Upper lobe of left lung (tissue), 6 donors: ENCODE measurements around the gene ARHGAP10. TPM values are rescaled to one million over a fixed set of nuclear protein-coding genes. Genes with fewer than 3 reads are reported as not detected.

Source experiments
- ATAC-seq, 2 donors: fragments of 200-7000 bp; cut with Tn5 transposase; one replicate each; pipeline ENCODE4 v1.9.1; 2022; ENCODE audit warnings: mild to moderate bottlenecking in 2 of 2, moderate library complexity in 2 of 2; ENCODE audit not compliant: low FRiP score in 2 of 2
- DNase-seq, 2 donors: peaks; one replicate each; pipeline ENCODE4 v3.0.0-alpha.2; 2019 to 2020
- H3K27ac ChIP-seq, 4 donors: fragments of 200-600 bp; sonication (generic); one replicate each; pipeline ENCODE4 v1.5.1; 2016 to 2019
- H3K27me3 ChIP-seq, 4 donors: fragments of 200-600 bp; sonication (generic); one replicate each; pipeline ENCODE4 v1.5.1; 2017 to 2019
- H3K36me3 ChIP-seq, 4 donors: fragments of 200-600 bp; sonication (generic); one replicate each; pipeline ENCODE4 v1.5.1; 2016 to 2019
- H3K4me1 ChIP-seq, 4 donors: fragments of 200-600 bp; sonication (generic); one replicate each; pipeline ENCODE4 v1.5.1; 2018 to 2019
- H3K4me3 ChIP-seq, 4 donors: fragments of 200-600 bp; sonication (generic); one replicate each; pipeline ENCODE4 v1.5.1; 2017 to 2019; ENCODE audit warnings: mild to moderate bottlenecking in 2 of 4, moderate library complexity in 1 of 4
- H3K9me3 ChIP-seq, 4 donors: fragments of 200-600 bp; sonication (generic); one replicate each; pipeline ENCODE4 v1.5.1; 2018 to 2019
- EP300 ChIP-seq, 4 donors: sonication (generic); formaldehyde crosslinking; IDR thresholded peaks; one replicate each; pipeline ENCODE4 v1.5.1; 2017; ENCODE audit warnings: antibody characterized with exemption in 4 of 4, control low read depth in 2 of 4
- POLR2A ChIP-seq, 4 donors: fragments of 450-650 bp; IDR thresholded peaks; one replicate each; pipeline ENCODE4 v1.5.1; 2016 to 2017; ENCODE audit warnings: antibody characterized with exemption in 4 of 4, mild to moderate bottlenecking in 2 of 4
- POLR2AphosphoS5 ChIP-seq, 2 donors: sonication (generic); formaldehyde crosslinking; IDR thresholded peaks; one replicate each; pipeline ENCODE4 v1.5.1; 2017; ENCODE audit warnings: antibody characterized with exemption in 2 of 2
- WGBS, 2 donors: methylation state at CpG; one replicate each; pipeline ENCODE4 v1.1.5; 2017 to 2018; 5-methylcytosine and 5-hydroxymethylcytosine counted together
- total RNA-seq, 6 donors: library from RNA; depleted of rRNA in 4 of 6; stranded (reverse); fragments of >200 nt in 4 of 6; gene quantifications; one replicate each; pipeline versions ENCODE4 v1.1.0 to v1.2.1, GENCODE V29; 2016 to 2021
- TF ChIP-seq, protein P1 (sequence below), 6 experiments: fragments of 450-650 bp in 4 of 6; fragments of 200-600 bp in 2 of 6; sonication (generic) in 2 of 6; IDR thresholded peaks; one replicate each; pipeline ENCODE4 v1.5.1; 2016 to 2019; ENCODE audit warnings: antibody characterized with exemption in 6 of 6
- donor health status: DM: no; HTN: no; CAD: no; lungs with moderate emphysema.
- donor health status: DM: no; HTN: yes; CAD: no; lungs with severe emphysema.

Gene ARHGAP10
- total RNA-seq, 6 donors from 2014 or later: 25.9 to 47.1 (median 29.5) TPM

- DNase-seq (no peak), ATAC-seq (no peak)
- H3K4me3 ChIP-seq: no peak overlapping the region
- no peak overlapping the region for H3K27ac ChIP-seq
- no peaks in the 10 kb centered on the region for H3K4me1 ChIP-seq
- TF ChIP-seq POLR2AphosphoS5 (IDR thresholded peaks at IDR 0.05) (no peak), EP300 (IDR thresholded peaks at IDR 0.05) (no peak), POLR2A (IDR thresholded peaks at IDR 0.05) (no peak)
- TF ChIP-seq, protein P1, sequence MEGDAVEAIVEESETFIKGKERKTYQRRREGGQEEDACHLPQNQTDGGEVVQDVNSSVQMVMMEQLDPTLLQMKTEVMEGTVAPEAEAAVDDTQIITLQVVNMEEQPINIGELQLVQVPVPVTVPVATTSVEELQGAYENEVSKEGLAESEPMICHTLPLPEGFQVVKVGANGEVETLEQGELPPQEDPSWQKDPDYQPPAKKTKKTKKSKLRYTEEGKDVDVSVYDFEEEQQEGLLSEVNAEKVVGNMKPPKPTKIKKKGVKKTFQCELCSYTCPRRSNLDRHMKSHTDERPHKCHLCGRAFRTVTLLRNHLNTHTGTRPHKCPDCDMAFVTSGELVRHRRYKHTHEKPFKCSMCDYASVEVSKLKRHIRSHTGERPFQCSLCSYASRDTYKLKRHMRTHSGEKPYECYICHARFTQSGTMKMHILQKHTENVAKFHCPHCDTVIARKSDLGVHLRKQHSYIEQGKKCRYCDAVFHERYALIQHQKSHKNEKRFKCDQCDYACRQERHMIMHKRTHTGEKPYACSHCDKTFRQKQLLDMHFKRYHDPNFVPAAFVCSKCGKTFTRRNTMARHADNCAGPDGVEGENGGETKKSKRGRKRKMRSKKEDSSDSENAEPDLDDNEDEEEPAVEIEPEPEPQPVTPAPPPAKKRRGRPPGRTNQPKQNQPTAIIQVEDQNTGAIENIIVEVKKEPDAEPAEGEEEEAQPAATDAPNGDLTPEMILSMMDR (IDR thresholded peaks at IDR 0.05): no peak
- H3K36me3 ChIP-seq: peaks cover 0 to 13% (median 0%) of the 10 kb centered on the region in 4 donors
- WGBS, 2 donors: 71 to 80% methylated on average over 1 of the region's 1 CpG
- H3K9me3 ChIP-seq: no peaks in the 10 kb centered on the region
- no peaks in the 10 kb centered on the region for H3K27me3 ChIP-seq
These were observed 212.4 kb downstream of the ARHGAP10 start for GRCh38 chr4:147944249-147944648.

- Histone ChIP-seq H3K4me1 (no peaks in the 10 kb centered on the region), H3K27me3 (no peaks in the 10 kb centered on the region), H3K4me3 (no peak overlapping the region), H3K9me3 (no peaks in the 10 kb centered on the region), H3K27ac (no peak overlapping the region), H3K36me3 (peaks cover 0 to 17% (median 0%) of the 10 kb centered on the region in 4 donors)
- DNase-seq (no peak), ATAC-seq (no peak)
- WGBS, 2 donors: 93 to 94% methylated on average over 10 of the region's 10 CpGs
- TF ChIP-seq POLR2A (IDR thresholded peaks at IDR 0.05) (no peak), EP300 (IDR thresholded peaks at IDR 0.05) (no peak)
- TF ChIP-seq, protein P1 (IDR thresholded peaks at IDR 0.05): no peak
These were observed 212.9 kb downstream of the ARHGAP10 start for GRCh38 chr4:147944670-147945260.

DNA sequence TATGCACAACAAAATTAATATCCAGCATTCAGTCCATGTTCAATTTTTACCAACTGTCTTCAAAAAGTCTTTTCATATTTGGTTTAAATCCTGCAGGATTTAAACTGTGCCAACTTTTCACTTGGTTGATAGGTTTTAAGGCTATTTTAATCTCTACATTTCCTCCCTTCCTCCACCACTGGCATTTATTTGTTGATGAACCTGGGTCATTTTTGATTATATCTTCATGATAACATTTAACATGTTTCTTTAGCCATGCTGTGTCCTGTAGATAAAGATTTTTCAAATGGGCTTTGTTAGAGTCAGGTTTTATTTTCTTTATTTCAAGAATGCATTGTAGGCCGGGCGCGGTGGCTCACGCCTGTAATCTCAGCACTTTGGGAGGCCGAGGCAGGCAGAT is 216.4 kb downstream of the ARHGAP10 start:
- Histone ChIP-seq H3K4me1 (no peaks in the 10 kb centered on the region), H3K36me3 (peaks cover 0 to 12% (median 0%) of the 10 kb centered on the region in 4 donors), H3K9me3 (no peaks in the 10 kb centered on the region), H3K27me3 (no peaks in the 10 kb centered on the region), H3K27ac (no peak overlapping the region), H3K4me3 (no peak overlapping the region)
- no peak for TF ChIP-seq POLR2AphosphoS5 (IDR thresholded peaks at IDR 0.05)
- ATAC-seq (no peak), DNase-seq (no peak)
- 86 to 87% methylated on average over 5 of the region's 5 CpGs for WGBS, 2 donors

GRCh38 chr4:147950261-147950660 is 218.4 kb downstream of the ARHGAP10 start:
- no peak for ATAC-seq
- TF ChIP-seq, protein P1 (IDR thresholded peaks at IDR 0.05): no peak
- TF ChIP-seq POLR2AphosphoS5 (IDR thresholded peaks at IDR 0.05): no peak
- no peak for TF ChIP-seq EP300 (IDR thresholded peaks at IDR 0.05)
- TF ChIP-seq POLR2A (IDR thresholded peaks at IDR 0.05): no peak
- no peak for DNase-seq
- Histone ChIP-seq H3K9me3 (no peaks in the 10 kb centered on the region), H3K4me1 (no peaks in the 10 kb centered on the region), H3K36me3 (peaks cover 0 to 12% (median 0%) of the 10 kb centered on the region in 4 donors), H3K4me3 (no peak overlapping the region), H3K27me3 (no peaks in the 10 kb centered on the region), H3K27ac (no peak overlapping the region)
- WGBS, 2 donors: 94 to 100% methylated on average over 1 of the region's 1 CpG

DNA sequence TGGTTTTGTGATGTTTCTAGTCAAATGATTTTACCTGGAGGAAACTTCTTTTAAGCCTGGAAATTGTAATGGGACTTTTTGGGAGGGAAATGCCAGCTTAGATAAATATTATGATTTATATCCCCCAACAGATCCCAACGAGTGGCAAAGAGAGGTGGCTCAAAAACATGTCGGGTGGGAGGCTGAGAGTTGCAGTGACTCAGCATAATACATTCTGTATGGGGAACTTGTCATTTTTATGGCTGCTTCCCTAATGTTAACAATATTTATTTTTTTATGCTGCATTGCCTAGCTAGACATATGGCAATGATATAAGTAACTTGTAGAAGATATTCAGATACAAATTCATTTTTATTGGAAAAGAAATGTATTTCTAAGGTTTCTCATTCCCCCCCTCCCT is 219.0 kb downstream of the ARHGAP10 start:
- Histone ChIP-seq H3K9me3 (no peaks in the 10 kb centered on the region), H3K4me3 (no peak overlapping the region), H3K27ac (no peak overlapping the region), H3K36me3 (peaks cover 0 to 12% (median 0%) of the 10 kb centered on the region in 4 donors), H3K4me1 (no peaks in the 10 kb centered on the region), H3K27me3 (no peaks in the 10 kb centered on the region)
- no peak for ATAC-seq
- WGBS, 2 donors: 48 to 54% methylated on average over 2 of the region's 2 CpGs
- no peak for TF ChIP-seq POLR2AphosphoS5 (IDR thresholded peaks at IDR 0.05)
- TF ChIP-seq POLR2A (IDR thresholded peaks at IDR 0.05): no peak
- no peak for TF ChIP-seq EP300 (IDR thresholded peaks at IDR 0.05)
- DNase-seq: no peak

- H3K4me1 ChIP-seq: no peaks in the 10 kb centered on the region
- no peak for TF ChIP-seq EP300 (IDR thresholded peaks at IDR 0.05)
- no peak for TF ChIP-seq POLR2AphosphoS5 (IDR thresholded peaks at IDR 0.05)
- TF ChIP-seq, protein P1 (IDR thresholded peaks at IDR 0.05): no peak
- TF ChIP-seq POLR2A (IDR thresholded peaks at IDR 0.05): no peak
- H3K9me3 ChIP-seq: no peaks in the 10 kb centered on the region
- no peak for ATAC-seq
- no peak overlapping the region for H3K4me3 ChIP-seq
- WGBS, 2 donors: 95 to 98% methylated on average over 2 of the region's 2 CpGs
- no peaks in the 10 kb centered on the region for H3K36me3 ChIP-seq
- no peaks in the 10 kb centered on the region for H3K27me3 ChIP-seq
- no peak overlapping the region for H3K27ac ChIP-seq
- no peak for DNase-seq
These were observed 223.0 kb downstream of the ARHGAP10 start for GRCh38 chr4:147954850-147955249.
